OCI-LY1 (cell line): Measurements from ENCODE around the gene CIB4.

Experiments
- H2AFZ ChIP-seq: fragments of 200-600 bp; sonication (generic), shearing (Covaris generic); 2 replicates; pipeline ENCODE4 v1.6.0; 2014; ENCODE audit warnings: antibody characterized with exemption, mild to moderate bottlenecking, low read length
- H3F3A ChIP-seq: fragments of 200-600 bp; sonication (generic), shearing (Covaris generic); 2 replicates; pipeline ENCODE4 v1.6.0; 2014; ENCODE audit warnings: mild to moderate bottlenecking, antibody characterized with exemption, low read length, moderate library complexity; ENCODE audit not compliant: insufficient read depth
- H3K27ac ChIP-seq: fragments of 200-600 bp; sonication (generic); 2 replicates; pipeline ENCODE4 v1.5.1; 2014; ENCODE audit warnings: low read length, mixed run types, mild to moderate bottlenecking, low read depth; ENCODE audit not compliant: poor library complexity, severe bottlenecking
- H3K27me3 ChIP-seq: fragments of 200-600 bp; sonication (generic); 2 replicates; pipeline ENCODE4 v1.6.0; 2014; ENCODE audit warnings: antibody characterized with exemption, mild to moderate bottlenecking, low read length, moderate library complexity; ENCODE audit not compliant: insufficient read depth
- H3K36me3 ChIP-seq: fragments of 200-600 bp; sonication (generic); 2 replicates; pipeline ENCODE4 v1.6.1; 2014; ENCODE audit warnings: mild to moderate bottlenecking, antibody characterized with exemption, low read length, moderate library complexity, mixed read lengths; ENCODE audit not compliant: insufficient read depth
- H3K4me1 ChIP-seq: fragments of 200-600 bp; sonication (generic); 2 replicates; pipeline ENCODE4 v1.5.1; 2014; ENCODE audit warnings: mild to moderate bottlenecking, low read length, moderate library complexity; ENCODE audit not compliant: insufficient read depth, severe bottlenecking
- H3K4me2 ChIP-seq: fragments of 200-600 bp; sonication (generic), shearing (Covaris generic); 2 replicates; pipeline ENCODE4 v1.6.1; 2014; ENCODE audit warnings: low read length
- H3K4me3 ChIP-seq: fragments of 200-600 bp; sonication (generic); 2 replicates; pipeline ENCODE4 v1.5.1; 2014; ENCODE audit warnings: low read length, low read depth, mild to moderate bottlenecking, mixed read lengths; ENCODE audit not compliant: poor library complexity, severe bottlenecking
- H3K79me2 ChIP-seq: fragments of 200-600 bp; shearing (Covaris generic); 2 replicates; pipeline ENCODE4 v1.6.1; 2016; ENCODE audit warnings: mixed run types, low read length, mixed read lengths; ENCODE audit not compliant: insufficient read depth
- H3K9ac ChIP-seq: fragments of 200-600 bp; sonication (generic), shearing (Covaris generic); 2 replicates; pipeline ENCODE4 v1.6.1; 2014; ENCODE audit warnings: mild to moderate bottlenecking, low read length, mixed read lengths
- H3K9me2 ChIP-seq: fragments of 200-600 bp; sonication (generic), shearing (Covaris generic); 2 replicates; pipeline ENCODE4 v1.6.1; 2014; ENCODE audit warnings: low read depth, mild to moderate bottlenecking, low read length, mixed read lengths
- H3K9me3 ChIP-seq: fragments of 200-600 bp; shearing (Covaris generic); 2 replicates; pipeline ENCODE4 v1.6.1; 2014; ENCODE audit warnings: low read length, mixed read lengths
- H4K20me1 ChIP-seq: fragments of 200-600 bp; sonication (generic), shearing (Covaris generic); 2 replicates; pipeline ENCODE4 v1.6.0; 2016; ENCODE audit warnings: mild to moderate bottlenecking, low read length; ENCODE audit not compliant: insufficient read depth
- CTCF ChIP-seq: fragments of 200-600 bp; sonication (generic), shearing (Covaris generic); IDR thresholded peaks from 2 replicates; pipeline ENCODE4 v1.5.1; 2017; ENCODE audit warnings: mild to moderate bottlenecking, antibody characterized with exemption, low read length, moderate library complexity, mixed read lengths
- EZH2 ChIP-seq: fragments of 200-600 bp; sonication (generic), shearing (Covaris generic); IDR thresholded peaks from 2 replicates; pipeline ENCODE4 v1.8.0; 2017; ENCODE audit warnings: borderline replicate concordance, mixed run types, mild to moderate bottlenecking, antibody characterized with exemption, low read length, moderate library complexity, mixed read lengths

The CIB4 gene

DNA sequence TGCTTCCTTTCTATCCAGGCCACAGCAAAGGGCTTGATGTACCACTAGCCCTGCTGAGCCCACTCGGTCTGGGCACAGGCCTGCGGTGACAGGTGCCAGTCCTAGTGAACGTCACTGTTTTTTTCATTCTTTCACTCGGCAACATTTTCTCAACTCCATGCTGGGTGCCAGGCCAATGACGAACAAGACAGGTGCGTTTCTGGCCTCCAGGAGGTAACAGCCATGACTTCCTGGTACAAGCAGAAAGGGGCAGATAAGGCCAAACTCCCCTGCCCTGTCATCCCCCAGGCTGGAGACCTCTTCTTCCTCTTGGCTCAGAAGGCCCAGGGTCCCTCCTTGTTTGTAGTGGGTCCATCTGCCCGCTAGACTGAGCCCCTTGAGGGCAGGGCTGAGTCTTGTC, 107.5 kb downstream of the CIB4 start:
- Histone ChIP-seq H3K79me2 (no peaks in the 10 kb centered on the region), H3K4me3 (no peak overlapping the region), H3K27me3 (no peaks in the 10 kb centered on the region; the same call in 1 of the 2 replicates), H3K27ac (no peak overlapping the region), H3K4me2 (no peak overlapping the region), H4K20me1 (no peaks in the 10 kb centered on the region), H2AFZ (no peak overlapping the region), H3K9me3 (no peaks in the 10 kb centered on the region), H3K9me2 (no peaks in the 10 kb centered on the region), H3F3A (no peaks in the 10 kb centered on the region), H3K4me1 (no peaks in the 10 kb centered on the region), H3K36me3 (no peaks in the 10 kb centered on the region), H3K9ac (no peak overlapping the region)
- TF ChIP-seq EZH2 (no peak), CTCF (no peak)

DNA sequence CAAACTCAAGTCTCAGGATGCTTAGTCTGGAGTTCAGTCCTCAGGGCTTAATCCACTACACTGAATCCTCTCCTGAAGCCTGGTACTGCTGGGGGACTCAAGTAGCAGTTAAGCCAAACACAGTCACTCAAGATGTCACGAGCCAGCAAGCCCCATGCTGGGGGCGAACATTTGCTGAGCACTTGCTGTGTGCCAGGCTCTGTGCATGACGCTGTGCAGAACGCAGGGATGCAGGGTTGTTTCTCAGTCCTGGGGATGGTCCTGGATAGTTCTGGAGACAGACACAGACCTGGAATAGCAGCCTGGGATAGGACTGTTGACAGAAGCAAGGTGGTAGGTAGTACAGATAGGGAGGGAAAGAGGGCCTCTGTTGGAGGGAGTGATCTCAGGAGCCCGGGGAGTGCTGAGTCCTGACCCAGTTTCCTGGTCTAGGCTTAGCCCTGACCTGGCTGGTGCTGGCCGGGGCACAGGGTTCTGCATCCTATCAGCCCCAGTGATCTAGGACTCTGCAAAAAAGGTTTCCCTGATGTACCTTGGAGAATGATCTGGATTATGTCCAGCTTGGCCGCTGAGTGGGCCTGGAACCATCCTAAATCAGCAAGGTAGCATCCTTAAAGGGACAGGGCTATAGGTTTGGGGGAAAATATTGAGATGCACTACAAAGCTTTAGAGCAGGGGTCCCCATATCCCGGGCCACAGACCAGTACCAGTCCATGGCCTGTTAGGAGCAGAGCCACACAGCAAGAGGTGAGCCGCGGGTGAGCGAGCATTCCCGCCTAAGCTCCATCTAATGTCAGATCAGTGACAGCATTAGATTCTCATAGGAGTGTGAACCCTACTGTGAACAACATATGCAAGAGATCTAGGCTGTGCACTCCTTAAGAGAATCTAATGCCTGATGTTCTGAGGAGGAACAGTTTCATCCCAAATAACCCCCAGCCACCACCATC, 108.6 kb downstream of the CIB4 start:
- H3K9ac ChIP-seq: no peak overlapping the region
- no peak overlapping the region for H3K4me2 ChIP-seq
- H3K9me2 ChIP-seq: no peaks in the 10 kb centered on the region
- H3K4me3 ChIP-seq: no peak overlapping the region
- H3F3A ChIP-seq: no peaks in the 10 kb centered on the region
- no peaks in the 10 kb centered on the region; the same call in 1 of the 2 replicates for H3K27me3 ChIP-seq
- no peak overlapping the region for H2AFZ ChIP-seq
- no peak for TF ChIP-seq EZH2
- no peaks in the 10 kb centered on the region for H3K9me3 ChIP-seq
- no peaks in the 10 kb centered on the region for H3K79me2 ChIP-seq
- no peaks in the 10 kb centered on the region for H4K20me1 ChIP-seq
- no peak overlapping the region for H3K27ac ChIP-seq
- no peaks in the 10 kb centered on the region for H3K4me1 ChIP-seq
- no peaks in the 10 kb centered on the region for H3K36me3 ChIP-seq
